ENCODE data around the gene MTRR. TPM values are rescaled to one million over a fixed set of nuclear protein-coding genes. Genes with fewer than 3 reads are reported as not detected.

The MTRR gene
- total and polyA plus RNA-seq, 9 of the 15 experiments (the other 6 are each of a cell fraction or from before 2014, with no cell fraction given) = 39.3 to 84.6 (median 66.2) TPM

DNA sequence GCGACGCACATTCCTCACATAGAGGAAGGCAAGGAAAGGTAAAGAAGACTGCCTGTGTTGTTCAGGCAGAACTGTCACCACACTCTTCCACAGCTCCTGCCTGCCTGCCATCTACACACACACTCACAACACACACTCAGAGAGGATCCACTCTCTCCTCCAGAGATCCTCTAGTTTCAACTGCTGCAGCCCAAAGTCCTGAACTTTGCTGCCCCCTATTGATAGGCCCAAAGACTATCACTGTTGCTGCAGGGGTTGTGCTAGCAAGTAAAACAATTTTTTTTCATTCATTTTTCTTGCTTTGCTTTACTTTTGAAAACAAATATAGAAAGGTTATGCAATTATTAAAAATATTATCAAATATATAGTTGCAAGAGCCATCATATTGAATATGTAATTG, 12.1 kb upstream of the MTRR start (continued):
- TF ChIP-seq, protein P1, sequence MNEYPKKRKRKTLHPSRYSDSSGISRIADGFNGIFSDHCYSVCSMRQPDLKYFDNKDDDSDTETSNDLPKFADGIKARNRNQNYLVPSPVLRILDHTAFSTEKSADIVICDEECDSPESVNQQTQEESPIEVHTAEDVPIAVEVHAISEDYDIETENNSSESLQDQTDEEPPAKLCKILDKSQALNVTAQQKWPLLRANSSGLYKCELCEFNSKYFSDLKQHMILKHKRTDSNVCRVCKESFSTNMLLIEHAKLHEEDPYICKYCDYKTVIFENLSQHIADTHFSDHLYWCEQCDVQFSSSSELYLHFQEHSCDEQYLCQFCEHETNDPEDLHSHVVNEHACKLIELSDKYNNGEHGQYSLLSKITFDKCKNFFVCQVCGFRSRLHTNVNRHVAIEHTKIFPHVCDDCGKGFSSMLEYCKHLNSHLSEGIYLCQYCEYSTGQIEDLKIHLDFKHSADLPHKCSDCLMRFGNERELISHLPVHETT (CRISPR knock-in tag; conservative IDR thresholded peaks at IDR 0.05 in 1 of 2, IDR thresholded peaks at IDR 0.05 in 1 of 2) = no peak
- TF ChIP-seq FOS (IDR thresholded peaks at IDR 0.05; ENCODE audit: extremely low read depth, insufficient read length) (no peak), ZNF253 (CRISPR knock-in tag; conservative IDR thresholded peaks at IDR 0.05) (no peak), LARP7 (IDR thresholded peaks at IDR 0.05) (no peak), HEY1 (CRISPR knock-in tag; IDR thresholded peaks at IDR 0.05; ENCODE audit: borderline replicate concordance) (no peak), NRF1 (conservative IDR thresholded peaks at IDR 0.05 in 1 of 2, IDR thresholded peaks at IDR 0.05 in 1 of 2) (no peak), RUNX1 (IDR thresholded peaks at IDR 0.05; ENCODE audit: low read depth) (no peak), HNRNPK (IDR thresholded peaks at IDR 0.05; ENCODE audit: low read depth, low read length, poor library complexity, severe bottlenecking) (no peak)

DNA sequence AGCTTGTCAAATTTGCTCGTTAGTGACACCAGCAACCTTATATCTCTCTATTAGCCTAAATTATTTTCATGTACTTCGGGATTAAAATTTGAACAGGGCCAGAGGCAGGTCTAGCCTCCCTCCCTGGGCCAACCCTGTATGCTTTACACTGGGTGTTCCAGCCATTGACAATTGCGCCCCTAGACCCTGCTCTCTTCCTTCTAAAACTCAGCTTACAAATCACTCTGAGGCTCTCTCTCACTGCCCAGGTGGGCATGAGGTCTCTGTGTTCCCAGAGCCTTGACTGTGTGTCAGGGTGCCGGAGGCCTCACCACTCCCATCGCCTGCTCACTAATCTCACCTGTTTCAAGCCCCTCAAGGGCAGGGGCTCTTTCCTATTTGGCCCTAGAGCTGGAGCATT, 11.6 kb upstream of the MTRR start:
- no TSS peak for BruUV-seq (replicated peaks)
- Histone ChIP-seq H4K20me1 (replicated peaks; ENCODE audit: control insufficient read depth, insufficient read depth, low read length) (no peaks in the 10 kb centered on the region), H3K4me3 (no peak overlapping the region), H3K36me3 (ENCODE audit: control insufficient read depth, insufficient read depth, low read length) (peaks cover 35% of the 10 kb centered on the region), H3K4me1 (replicated peaks in 1 of 2; ENCODE audit: control insufficient read depth in 2 of 2, insufficient read depth in 2 of 2, low read length in 2 of 2) (peaks cover 0 to 10% of the 10 kb centered on the region in 2 experiments; a peak in 4 of 5 replicates), H3K27me3 (ENCODE audit: control insufficient read depth in 2 of 2, insufficient read depth in 2 of 2, low read length in 2 of 2) (no peaks in the 10 kb centered on the region), H3K79me2 (ENCODE audit: control insufficient read depth, insufficient read depth, low read length) (no peaks in the 10 kb centered on the region), H3K9ac (ENCODE audit: insufficient read depth in 1 of 2, low read depth in 2 of 2, low read length in 2 of 2) (no peak overlapping the region), H3K9me3 (replicated peaks; ENCODE audit: control insufficient read depth, insufficient read depth, low read depth, low read length) (no peaks in the 10 kb centered on the region), H3K4me2 (ENCODE audit: insufficient read depth, low read length) (no peak overlapping the region), H3K27ac (ENCODE audit: extremely low read depth, low read depth, low read length) (no peak overlapping the region), H3K9me1 (ENCODE audit: control insufficient read depth, insufficient read depth, low read length) (no peaks in the 10 kb centered on the region), H2AFZ (ENCODE audit: low read depth, low read length) (no peak overlapping the region)
- in situ Hi-C loops (cut with MboI) (no loop called here), intact Hi-C loops (cut with micrococcal nuclease) (loop anchor here (5.0 kb wide), 2 partner anchors 40 to 100 kb away; no protein-coding TSS in a partner anchor)
- ChIA-PET CTCF (ENCODE audit: low intra/inter-chr PET ratio) (interaction anchor here (0.6 to 0.7 kb wide), 2 partner anchors 38 to 42 kb away, joined by 3 read pairs; no protein-coding TSS in a partner anchor), POLR2A (interaction anchor here (0.8 kb wide), 1 partner anchor 11 kb away, joined by 3 read pairs; the partner anchor contains the start of genes FASTKD3 and MTRR)
- FAIRE-seq = no peak
- DNase-seq (ENCODE audit: extremely low read depth in 1 of 4, low spot score in 3 of 4) = no peak
- WGBS (ENCODE audit: insufficient coverage, low coverage, missing lambda C conversion rate) = 58% methylated on average over 5 of the region's 5 CpGs
- ATAC-seq = peak; percentile 49
- TF ChIP-seq, protein P2, sequence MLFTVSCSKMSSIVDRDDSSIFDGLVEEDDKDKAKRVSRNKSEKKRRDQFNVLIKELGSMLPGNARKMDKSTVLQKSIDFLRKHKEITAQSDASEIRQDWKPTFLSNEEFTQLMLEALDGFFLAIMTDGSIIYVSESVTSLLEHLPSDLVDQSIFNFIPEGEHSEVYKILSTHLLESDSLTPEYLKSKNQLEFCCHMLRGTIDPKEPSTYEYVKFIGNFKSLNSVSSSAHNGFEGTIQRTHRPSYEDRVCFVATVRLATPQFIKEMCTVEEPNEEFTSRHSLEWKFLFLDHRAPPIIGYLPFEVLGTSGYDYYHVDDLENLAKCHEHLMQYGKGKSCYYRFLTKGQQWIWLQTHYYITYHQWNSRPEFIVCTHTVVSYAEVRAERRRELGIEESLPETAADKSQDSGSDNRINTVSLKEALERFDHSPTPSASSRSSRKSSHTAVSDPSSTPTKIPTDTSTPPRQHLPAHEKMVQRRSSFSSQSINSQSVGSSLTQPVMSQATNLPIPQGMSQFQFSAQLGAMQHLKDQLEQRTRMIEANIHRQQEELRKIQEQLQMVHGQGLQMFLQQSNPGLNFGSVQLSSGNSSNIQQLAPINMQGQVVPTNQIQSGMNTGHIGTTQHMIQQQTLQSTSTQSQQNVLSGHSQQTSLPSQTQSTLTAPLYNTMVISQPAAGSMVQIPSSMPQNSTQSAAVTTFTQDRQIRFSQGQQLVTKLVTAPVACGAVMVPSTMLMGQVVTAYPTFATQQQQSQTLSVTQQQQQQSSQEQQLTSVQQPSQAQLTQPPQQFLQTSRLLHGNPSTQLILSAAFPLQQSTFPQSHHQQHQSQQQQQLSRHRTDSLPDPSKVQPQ (CRISPR knock-in tag; IDR thresholded peaks at IDR 0.05; ENCODE audit: borderline replicate concordance) = no peak
- TF ChIP-seq, protein P3, sequence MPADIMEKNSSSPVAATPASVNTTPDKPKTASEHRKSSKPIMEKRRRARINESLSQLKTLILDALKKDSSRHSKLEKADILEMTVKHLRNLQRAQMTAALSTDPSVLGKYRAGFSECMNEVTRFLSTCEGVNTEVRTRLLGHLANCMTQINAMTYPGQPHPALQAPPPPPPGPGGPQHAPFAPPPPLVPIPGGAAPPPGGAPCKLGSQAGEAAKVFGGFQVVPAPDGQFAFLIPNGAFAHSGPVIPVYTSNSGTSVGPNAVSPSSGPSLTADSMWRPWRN (IDR thresholded peaks at IDR 0.05; ENCODE audit: low read depth) = no peak
- TF ChIP-seq ZNF445 (CRISPR knock-in tag; IDR thresholded peaks at IDR 0.05; ENCODE audit: low read depth) (no peak), ZNF165 (CRISPR knock-in tag; IDR thresholded peaks at IDR 0.05; ENCODE audit: borderline replicate concordance) (no peak), ZC3H8 (IDR thresholded peaks at IDR 0.05) (no peak), ARNT (IDR thresholded peaks at IDR 0.05) (no peak)
- TF ChIP-seq, protein P4, sequence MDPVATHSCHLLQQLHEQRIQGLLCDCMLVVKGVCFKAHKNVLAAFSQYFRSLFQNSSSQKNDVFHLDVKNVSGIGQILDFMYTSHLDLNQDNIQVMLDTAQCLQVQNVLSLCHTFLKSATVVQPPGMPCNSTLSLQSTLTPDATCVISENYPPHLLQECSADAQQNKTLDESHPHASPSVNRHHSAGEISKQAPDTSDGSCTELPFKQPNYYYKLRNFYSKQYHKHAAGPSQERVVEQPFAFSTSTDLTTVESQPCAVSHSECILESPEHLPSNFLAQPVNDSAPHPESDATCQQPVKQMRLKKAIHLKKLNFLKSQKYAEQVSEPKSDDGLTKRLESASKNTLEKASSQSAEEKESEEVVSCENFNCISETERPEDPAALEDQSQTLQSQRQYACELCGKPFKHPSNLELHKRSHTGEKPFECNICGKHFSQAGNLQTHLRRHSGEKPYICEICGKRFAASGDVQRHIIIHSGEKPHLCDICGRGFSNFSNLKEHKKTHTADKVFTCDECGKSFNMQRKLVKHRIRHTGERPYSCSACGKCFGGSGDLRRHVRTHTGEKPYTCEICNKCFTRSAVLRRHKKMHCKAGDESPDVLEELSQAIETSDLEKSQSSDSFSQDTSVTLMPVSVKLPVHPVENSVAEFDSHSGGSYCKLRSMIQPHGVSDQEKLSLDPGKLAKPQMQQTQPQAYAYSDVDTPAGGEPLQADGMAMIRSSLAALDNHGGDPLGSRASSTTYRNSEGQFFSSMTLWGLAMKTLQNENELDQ (CRISPR knock-in tag; IDR thresholded peaks at IDR 0.05; ENCODE audit: borderline replicate concordance) = no peak

Data from K562 (cell line).